HEK293 (cell line): Measurements from ENCODE around the gene AKAP9.

Source experiments
- CTCF ChIA-PET: fragments of 350-600 bp; formaldehyde crosslinking; extraction: SDS; loops from one replicate; lab custom pipeline; 2021; ENCODE audit warnings: antibody characterized with exemption; lab: Yijun Ruan, JAX
- POLR2A ChIA-PET: fragments of 300-600 bp; formaldehyde crosslinking; extraction: SDS; loops from one replicate; lab custom pipeline; 2020; ENCODE audit warnings: antibody characterized with exemption, inconsistent platforms; lab: Yijun Ruan, JAX
- H3K27ac ChIP-seq: fragments of 200-500 bp; sonication (Bioruptor generic); 2 replicates; pipeline ENCODE4 v1.5.1; 2014; ENCODE audit warnings: low read depth, low read length, control low read depth, inconsistent platforms; ENCODE audit errors: extremely low read depth
- H3K36me3 ChIP-seq, 2 experiments: fragments of 200-500 bp in 1 of 2; sonication (Bioruptor generic) in 1 of 2; 1 replicate in 1 of 2; 2 replicates in 1 of 2; pipeline ENCODE4 v1.5.1; 2014 to 2017; ENCODE audit warnings: inconsistent platforms in 2 of 2, low read length in 2 of 2; ENCODE audit not compliant: control insufficient read depth in 2 of 2, insufficient read depth in 1 of 2
- H3K4me1 ChIP-seq: fragments of 200-500 bp; sonication (Bioruptor generic); 2 replicates; pipeline ENCODE4 v1.5.1; 2014; ENCODE audit warnings: mild to moderate bottlenecking, low read length, inconsistent platforms; ENCODE audit not compliant: control insufficient read depth, insufficient read depth
- H3K4me3 ChIP-seq: 2 replicates; pipeline ENCODE4 v1.5.1; 2011; ENCODE audit warnings: low read depth, mild to moderate bottlenecking, control low read depth, low read length, moderate library complexity
- H3K9me3 ChIP-seq: fragments of 200-500 bp; sonication (Bioruptor generic); 2 replicates; pipeline ENCODE4 v1.5.1; 2014; ENCODE audit warnings: low read depth, low read length, inconsistent platforms; ENCODE audit not compliant: control insufficient read depth, insufficient read depth
- GLIS2 ChIP-seq: fragments of 450-650 bp; formaldehyde crosslinking; IDR thresholded peaks from 2 replicates; pipeline ENCODE4 v1.5.1; 2016; ENCODE audit warnings: missing biosample characterization, missing genetic modification characterization
- HOXC10 ChIP-seq: sonication (generic); formaldehyde crosslinking; IDR thresholded peaks from 2 replicates; pipeline ENCODE4 v1.8.1; 2023; ENCODE audit warnings: mild to moderate bottlenecking, missing genetic modification reagents
- KLF10 ChIP-seq: fragments of 450-650 bp; IDR thresholded peaks from 2 replicates; pipeline ENCODE4 v1.5.1; 2018; ENCODE audit warnings: missing biosample characterization, mild to moderate bottlenecking, missing genetic modification characterization
- MEIS1 ChIP-seq: sonication (generic); formaldehyde crosslinking; IDR thresholded peaks from 2 replicates; pipeline ENCODE4 v1.8.1; 2022; ENCODE audit warnings: missing genetic modification reagents, mild to moderate bottlenecking, borderline replicate concordance
- OSR2 ChIP-seq: fragments of 450-650 bp; formaldehyde crosslinking; IDR thresholded peaks from 2 replicates; pipeline ENCODE4 v1.5.1; 2016; ENCODE audit warnings: missing biosample characterization, missing genetic modification characterization
- SCRT2 ChIP-seq: fragments of 450-650 bp; formaldehyde crosslinking; IDR thresholded peaks from 2 replicates; pipeline ENCODE4 v1.5.1; 2016; ENCODE audit warnings: missing biosample characterization, missing genetic modification characterization
- ZBTB11 ChIP-seq: fragments of 450-650 bp; formaldehyde crosslinking; conservative IDR thresholded peaks from 2 replicates; pipeline ENCODE4 v1.5.1; 2016; ENCODE audit warnings: low read depth, missing biosample characterization, missing genetic modification characterization
- ZBTB7A ChIP-seq: fragments of 450-650 bp; formaldehyde crosslinking; IDR thresholded peaks from 2 replicates; pipeline ENCODE4 v1.5.1; 2016; ENCODE audit warnings: low read depth, missing biosample characterization, missing genetic modification characterization
- ZNF121 ChIP-seq: fragments of 450-650 bp; formaldehyde crosslinking; IDR thresholded peaks from 2 replicates; pipeline ENCODE4 v1.5.1; 2016; ENCODE audit warnings: missing biosample characterization, missing genetic modification characterization
- ZNF16 ChIP-seq: fragments of 450-650 bp; formaldehyde crosslinking; IDR thresholded peaks from 2 replicates; pipeline ENCODE4 v1.5.1; 2016; ENCODE audit warnings: low read depth, missing biosample characterization, missing genetic modification characterization
- ZNF184 ChIP-seq: fragments of 450-650 bp; IDR thresholded peaks from 2 replicates; pipeline ENCODE4 v1.5.1; 2018; ENCODE audit warnings: missing biosample characterization, mild to moderate bottlenecking, missing genetic modification characterization
- ZNF24 ChIP-seq: fragments of 450-650 bp; formaldehyde crosslinking; IDR thresholded peaks from 2 replicates; pipeline ENCODE4 v1.5.1; 2016; ENCODE audit warnings: missing biosample characterization, missing genetic modification characterization
- ZNF266 ChIP-seq: fragments of 450-650 bp; formaldehyde crosslinking; IDR thresholded peaks from 2 replicates; pipeline ENCODE4 v1.5.1; 2016; ENCODE audit warnings: missing biosample characterization, missing genetic modification characterization, low read depth
- ZNF394 ChIP-seq: fragments of 450-650 bp; formaldehyde crosslinking; IDR thresholded peaks from 2 replicates; pipeline ENCODE4 v1.5.1; 2016; ENCODE audit warnings: missing biosample characterization, missing genetic modification characterization, mild to moderate bottlenecking, moderate library complexity, borderline replicate concordance
- ZNF416 ChIP-seq: fragments of 450-650 bp; formaldehyde crosslinking; IDR thresholded peaks from 2 replicates; pipeline ENCODE4 v1.5.1; 2016; ENCODE audit warnings: missing biosample characterization, missing genetic modification characterization
- ZNF473 ChIP-seq: fragments of 450-650 bp; formaldehyde crosslinking; IDR thresholded peaks from 2 replicates; pipeline ENCODE4 v1.5.1; 2017; ENCODE audit warnings: missing biosample characterization, missing genetic modification characterization
- ZNF555 ChIP-seq: fragments of 450-650 bp; formaldehyde crosslinking; conservative IDR thresholded peaks from 2 replicates; pipeline ENCODE4 v1.5.1; 2017; ENCODE audit warnings: missing biosample characterization, mild to moderate bottlenecking, missing genetic modification characterization, inconsistent platforms
- ZNF560 ChIP-seq: fragments of 450-650 bp; formaldehyde crosslinking; IDR thresholded peaks from 2 replicates; pipeline ENCODE4 v1.5.1; 2017; ENCODE audit warnings: missing biosample characterization, missing genetic modification characterization, borderline replicate concordance
- ZNF707 ChIP-seq: fragments of 450-650 bp; formaldehyde crosslinking; IDR thresholded peaks from 2 replicates; pipeline ENCODE4 v1.5.1; 2016; ENCODE audit warnings: missing biosample characterization, missing genetic modification characterization
- ZNF776 ChIP-seq: fragments of 450-650 bp; formaldehyde crosslinking; IDR thresholded peaks from 2 replicates; pipeline ENCODE4 v1.5.0; 2017; ENCODE audit warnings: missing biosample characterization, missing genetic modification characterization, borderline replicate concordance
- ZNF785 ChIP-seq: fragments of 450-650 bp; formaldehyde crosslinking; IDR thresholded peaks from 2 replicates; pipeline ENCODE4 v1.5.1; 2016; ENCODE audit warnings: missing biosample characterization, missing genetic modification characterization
- ZNF791 ChIP-seq: fragments of 450-650 bp; formaldehyde crosslinking; IDR thresholded peaks from 2 replicates; pipeline ENCODE4 v1.5.1; 2016; ENCODE audit warnings: missing biosample characterization, missing genetic modification characterization
- ZNF837 ChIP-seq: fragments of 450-650 bp; formaldehyde crosslinking; IDR thresholded peaks from 2 replicates; pipeline ENCODE4 v1.5.1; 2016; ENCODE audit warnings: missing biosample characterization, missing genetic modification characterization

The AKAP9 gene

GRCh38 chr7:92034116-92034515 lies 93.5 kb downstream of the AKAP9 start:
- CTCF ChIA-PET: interaction anchor here (0.7 kb wide), 1 partner anchor 343 kb away, joined by 4 read pairs; no protein-coding TSS in a partner anchor
- Histone ChIP-seq H3K27ac (no peak overlapping the region), H3K36me3 (peaks cover 8 to 31% of the 10 kb centered on the region in 2 experiments), H3K4me1 (no peaks in the 10 kb centered on the region), H3K4me3 (no peak overlapping the region), H3K9me3 (no peaks in the 10 kb centered on the region)
- POLR2A ChIA-PET: no interaction called here
- no peak for TF ChIP-seq KLF10 (tag by site-specific recombination)
- TF ChIP-seq GLIS2: no peak
- TF ChIP-seq ZNF416: no peak
- TF ChIP-seq ZNF16 (tag by site-specific recombination): no peak
- TF ChIP-seq ZNF473 (tag by site-specific recombination): no peak
- TF ChIP-seq ZNF555 (tag by site-specific recombination): no peak

DNA sequence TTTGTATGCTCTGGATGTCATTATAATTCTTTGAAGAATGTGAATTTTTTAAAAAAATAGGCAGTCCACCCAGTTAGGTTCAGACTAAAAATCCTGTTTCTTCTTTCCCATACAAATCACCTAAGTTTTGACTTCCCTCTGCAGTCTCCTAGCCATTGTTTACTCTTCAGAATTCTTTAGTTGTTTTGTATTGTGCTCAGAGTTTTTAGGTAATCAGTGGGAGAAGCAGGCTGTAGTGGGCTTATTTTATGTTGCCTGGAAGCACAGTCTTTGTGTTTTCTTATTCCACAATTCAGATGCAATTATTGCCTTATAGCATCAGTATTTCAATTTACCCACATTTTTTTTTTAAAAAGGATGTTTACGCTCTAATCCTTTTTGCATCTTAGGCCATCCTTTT lies 94.9 kb downstream of the AKAP9 start:
- H3K27ac ChIP-seq: no peak overlapping the region
- H3K4me3 ChIP-seq: no peak overlapping the region
- CTCF ChIA-PET: no interaction called here
- POLR2A ChIA-PET: no interaction called here
- no peaks in the 10 kb centered on the region for H3K4me1 ChIP-seq
- H3K36me3 ChIP-seq: peaks cover 4 to 31% of the 10 kb centered on the region in 2 experiments
- TF ChIP-seq ZNF416 (no peak), ZNF707 (tag by site-specific recombination) (no peak)
- TF ChIP-seq, all 188 proteins: peak for 0
- H3K9me3 ChIP-seq: no peaks in the 10 kb centered on the region

DNA sequence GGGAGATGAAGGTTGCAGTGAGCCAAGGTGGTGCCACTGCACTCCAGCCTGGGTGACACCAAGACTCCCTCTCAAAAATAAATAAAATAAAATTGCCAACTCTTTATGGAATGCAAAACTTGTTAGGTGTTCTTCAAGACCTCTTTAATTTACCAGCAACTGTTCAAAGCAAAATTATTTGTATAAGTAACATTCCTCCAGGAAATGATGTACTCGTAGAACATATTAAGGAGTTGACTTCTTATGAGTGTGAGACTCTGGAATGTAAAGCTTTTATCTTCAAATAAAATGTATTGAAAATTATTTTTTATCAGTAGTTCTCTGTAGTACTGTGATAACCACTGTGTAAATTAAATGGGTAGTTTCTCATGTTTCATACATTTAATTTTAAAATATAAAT lies 99.2 kb downstream of the AKAP9 start:
- CTCF ChIA-PET: interaction anchor here (1.0 to 1.3 kb wide), 2 partner anchors 67 to 159 kb away, joined by 3 read pairs; no protein-coding TSS in a partner anchor
- H3K4me3 ChIP-seq: no peak overlapping the region
- peaks cover 16 to 38% of the 10 kb centered on the region in 2 experiments for H3K36me3 ChIP-seq
- TF ChIP-seq HOXC10 (no peak), ZBTB7A (tag by site-specific recombination) (no peak), MEIS1 (CRISPR knock-in tag) (no peak)
- TF ChIP-seq, all 188 proteins: peak for 0
- Histone ChIP-seq H3K9me3 (no peaks in the 10 kb centered on the region), H3K4me1 (peaks cover 7% of the 10 kb centered on the region), H3K27ac (no peak overlapping the region)
- POLR2A ChIA-PET: no interaction called here

GRCh38 chr7:92042056-92042737 lies 101.5 kb downstream of the AKAP9 start:
- ChIA-PET POLR2A (no interaction called here), CTCF (interaction anchor here (0.7 kb wide), 1 partner anchor 34 kb away, joined by 4 read pairs; no protein-coding TSS in a partner anchor)
- Histone ChIP-seq H3K9me3 (no peaks in the 10 kb centered on the region), H3K4me3 (no peak overlapping the region), H3K27ac (no peak overlapping the region), H3K36me3 (peaks cover 35 to 48% of the 10 kb centered on the region in 2 experiments), H3K4me1 (peaks cover 7% of the 10 kb centered on the region)
- TF ChIP-seq ZNF837 (tag by site-specific recombination): no peak
- no peak for TF ChIP-seq ZNF416
- TF ChIP-seq ZNF776 (tag by site-specific recombination): no peak
- TF ChIP-seq OSR2 (tag by site-specific recombination): no peak
- no peak for TF ChIP-seq ZNF791 (tag by site-specific recombination)
- no peak for TF ChIP-seq SCRT2 (tag by site-specific recombination)
- no peak for TF ChIP-seq ZNF184 (tag by site-specific recombination)

DNA sequence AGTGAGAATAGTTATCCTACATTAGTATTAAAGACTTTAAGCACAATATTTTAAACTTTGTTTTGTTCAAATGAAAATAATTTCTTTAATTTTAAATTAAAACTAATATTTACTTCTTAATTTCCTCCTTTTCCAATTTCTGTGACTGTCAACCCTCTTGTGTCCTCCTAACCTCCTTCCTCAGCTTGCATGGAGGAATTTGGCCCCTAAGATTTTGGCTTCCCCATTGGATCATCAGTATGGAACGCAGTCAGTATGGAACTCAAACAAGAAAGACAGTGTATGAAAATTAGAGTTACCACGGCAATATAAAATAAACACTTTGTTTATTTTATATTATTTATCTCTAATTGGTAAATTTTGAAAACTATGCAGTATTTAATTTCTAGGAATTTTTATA lies 102.4 kb downstream of the AKAP9 start:
- H3K9me3 ChIP-seq: no peaks in the 10 kb centered on the region
- peaks cover 35 to 44% of the 10 kb centered on the region in 2 experiments for H3K36me3 ChIP-seq
- no peak overlapping the region for H3K4me3 ChIP-seq
- ChIA-PET POLR2A (no interaction called here), CTCF (no interaction called here)
- peaks cover 7% of the 10 kb centered on the region for H3K4me1 ChIP-seq
- no peak overlapping the region for H3K27ac ChIP-seq
- TF ChIP-seq ZNF394 (tag by site-specific recombination): no peak
- no peak for TF ChIP-seq ZNF785
- TF ChIP-seq ZNF121 (tag by site-specific recombination): no peak
- TF ChIP-seq ZNF560 (tag by site-specific recombination): no peak
- TF ChIP-seq ZNF266: no peak
- no peak for TF ChIP-seq ZNF24 (tag by site-specific recombination)
- no peak for TF ChIP-seq ZBTB11 (tag by site-specific recombination)
